ENCODE data around the gene PNMA8A. TPM values are rescaled to one million over a fixed set of nuclear protein-coding genes. Genes with fewer than 3 reads are reported as not detected.

The PNMA8A gene
- total and polyA plus RNA-seq, 2 of the 8 experiments (the other 6 are each of a cell fraction or from before 2014, with no cell fraction given): 10.0 to 22.8 TPM

DNA sequence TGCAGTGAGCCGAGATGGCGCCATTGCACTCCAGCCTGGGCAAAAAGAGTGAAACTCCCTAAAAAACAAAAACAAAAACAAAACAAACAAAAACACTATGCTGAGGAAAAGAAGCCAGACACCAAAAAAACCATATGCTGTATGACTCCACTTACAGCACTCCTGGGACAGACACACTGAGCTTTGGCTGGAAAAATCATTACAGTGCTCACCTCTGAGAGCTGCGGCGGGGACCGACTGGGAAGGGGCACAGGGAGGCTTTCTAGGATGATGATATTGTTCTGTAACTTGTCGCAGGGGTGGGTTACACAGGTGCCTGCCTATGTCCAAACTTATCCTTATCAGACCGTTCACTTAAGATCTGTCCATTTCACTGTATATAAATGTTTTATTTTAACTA, 7.8 kb downstream of the PNMA8A start (continued):
- TF ChIP-seq KDM4A (IDR thresholded peaks at IDR 0.05; ENCODE audit: low read depth, low read length, severe bottlenecking) (no peak), BCL11A (IDR thresholded peaks at IDR 0.05; ENCODE audit: low read depth in 2 of 2, low read length in 2 of 2) (no peak)

Measured in H1 (cell line).